Measurements from ENCODE around the gene ARHGAP45. TPM values are rescaled to one million over a fixed set of nuclear protein-coding genes. Genes with fewer than 3 reads are reported as not detected.
A peak's percentile ranks its signal among the peaks of the same experiment; 100 is the strongest.

ARHGAP45 gene
- polyA plus RNA-seq, 2 donors, result 8.9 to 17.7 TPM

- Histone ChIP-seq H3K9me3 (ENCODE audit: control insufficient read depth in 2 of 2, insufficient read depth in 1 of 2, low read depth in 1 of 2, low read length in 1 of 2) (no peaks in the 10 kb centered on the region), H3K36me3 (ENCODE audit: control insufficient read depth in 2 of 2, insufficient read depth in 2 of 2, low read length in 1 of 2) (peaks cover 10 to 51% of the 10 kb centered on the region in 2 donors), H3K4me3 (ENCODE audit: low read depth in 1 of 2, low read length in 2 of 2) (no peak overlapping the region), H3K4me1 (ENCODE audit: control insufficient read depth in 2 of 2, insufficient read depth in 2 of 2, low read length in 1 of 2) (peaks cover 8 to 30% of the 10 kb centered on the region in 2 donors), H3K27me3 (ENCODE audit: control insufficient read depth in 1 of 2, insufficient read depth in 2 of 2, low read length in 2 of 2) (no peaks in the 10 kb centered on the region), H3K27ac (ENCODE audit: low read depth in 2 of 2, low read length in 1 of 2) (peak overlapping the region; percentile 42 to 63)
- 76 to 85% methylated on average over 25 of the region's 25 CpGs for WGBS, 2 donors
Measured at GRCh38 chr19:1107661-1108261, 40.8 kb downstream of the ARHGAP45 start.

GRCh38 chr19:1108291-1109031, 41.5 kb downstream of the ARHGAP45 start:
- 86 to 92% methylated on average over 65 to 89 of the region's 89 CpGs for WGBS, 2 donors
- H3K4me3 ChIP-seq (ENCODE audit: low read depth in 1 of 2, low read length in 2 of 2), result no peak overlapping the region

GRCh38 chr19:1109032-1109551, 42.1 kb downstream of the ARHGAP45 start:
- Histone ChIP-seq H3K27me3 (ENCODE audit: control insufficient read depth in 1 of 2, insufficient read depth in 2 of 2, low read length in 2 of 2) (no peaks in the 10 kb centered on the region), H3K4me3 (ENCODE audit: low read depth in 1 of 2, low read length in 2 of 2) (no peak overlapping the region), H3K9me3 (ENCODE audit: control insufficient read depth in 2 of 2, insufficient read depth in 1 of 2, low read depth in 1 of 2, low read length in 1 of 2) (no peaks in the 10 kb centered on the region), H3K27ac (ENCODE audit: low read depth in 2 of 2, low read length in 1 of 2) (no peak overlapping the region), H3K36me3 (ENCODE audit: control insufficient read depth in 2 of 2, insufficient read depth in 2 of 2, low read length in 1 of 2) (peaks cover 10 to 62% of the 10 kb centered on the region in 2 donors), H3K4me1 (ENCODE audit: control insufficient read depth in 2 of 2, insufficient read depth in 2 of 2, low read length in 1 of 2) (peaks cover 11 to 43% of the 10 kb centered on the region in 2 donors)
- 65 to 79% methylated on average over 44 to 48 of the region's 48 CpGs for WGBS, 2 donors

More at GRCh38 chr19:1108291-1109031, 41.5 kb downstream of the ARHGAP45 start:
- H3K27ac ChIP-seq (ENCODE audit: low read depth in 2 of 2, low read length in 1 of 2), result no peak overlapping the region
- H3K4me1 ChIP-seq (ENCODE audit: control insufficient read depth in 2 of 2, insufficient read depth in 2 of 2, low read length in 1 of 2), result peaks cover 11 to 36% of the 10 kb centered on the region in 2 donors
- peaks cover 10 to 56% of the 10 kb centered on the region in 2 donors for H3K36me3 ChIP-seq (ENCODE audit: control insufficient read depth in 2 of 2, insufficient read depth in 2 of 2, low read length in 1 of 2)
- H3K27me3 ChIP-seq (ENCODE audit: control insufficient read depth in 1 of 2, insufficient read depth in 2 of 2, low read length in 2 of 2), result no peaks in the 10 kb centered on the region
- H3K9me3 ChIP-seq (ENCODE audit: control insufficient read depth in 2 of 2, insufficient read depth in 1 of 2, low read depth in 1 of 2, low read length in 1 of 2), result no peaks in the 10 kb centered on the region

- H3K36me3 ChIP-seq (ENCODE audit: control insufficient read depth in 2 of 2, insufficient read depth in 2 of 2, low read length in 1 of 2), result peaks cover 10 to 66% of the 10 kb centered on the region in 2 donors
- H3K4me1 ChIP-seq (ENCODE audit: control insufficient read depth in 2 of 2, insufficient read depth in 2 of 2, low read length in 1 of 2), result peaks cover 10 to 44% of the 10 kb centered on the region in 2 donors
- H3K27ac ChIP-seq (ENCODE audit: low read depth in 2 of 2, low read length in 1 of 2), result no peak overlapping the region
Measured at GRCh38 chr19:1109697-1110671, 43.0 kb downstream of the ARHGAP45 start.

GRCh38 chr19:1110809-1111640, 44.1 kb downstream of the ARHGAP45 start:
- no peak overlapping the region for H3K4me3 ChIP-seq (ENCODE audit: low read depth in 1 of 2, low read length in 2 of 2)
- 67 to 69% methylated on average over 16 to 18 of the region's 18 CpGs for WGBS, 2 donors
- H3K9me3 ChIP-seq (ENCODE audit: control insufficient read depth in 2 of 2, insufficient read depth in 1 of 2, low read depth in 1 of 2, low read length in 1 of 2), result no peaks in the 10 kb centered on the region
- peak overlapping the region in 1 of 2 donors; percentile 81 for H3K27ac ChIP-seq (ENCODE audit: low read depth in 2 of 2, low read length in 1 of 2)
- H3K27me3 ChIP-seq (ENCODE audit: control insufficient read depth in 1 of 2, insufficient read depth in 2 of 2, low read length in 2 of 2), result no peaks in the 10 kb centered on the region
- H3K36me3 ChIP-seq (ENCODE audit: control insufficient read depth in 2 of 2, insufficient read depth in 2 of 2, low read length in 1 of 2), result peaks cover 13 to 71% of the 10 kb centered on the region in 2 donors
- H3K4me1 ChIP-seq (ENCODE audit: control insufficient read depth in 2 of 2, insufficient read depth in 2 of 2, low read length in 1 of 2), result peaks cover 6 to 38% of the 10 kb centered on the region in 2 donors

More at GRCh38 chr19:1109697-1110671, 43.0 kb downstream of the ARHGAP45 start:
- H3K27me3 ChIP-seq (ENCODE audit: control insufficient read depth in 1 of 2, insufficient read depth in 2 of 2, low read length in 2 of 2), result no peaks in the 10 kb centered on the region
- 89% methylated on average over 54 of the region's 54 CpGs for WGBS, 2 donors
- no peaks in the 10 kb centered on the region for H3K9me3 ChIP-seq (ENCODE audit: control insufficient read depth in 2 of 2, insufficient read depth in 1 of 2, low read depth in 1 of 2, low read length in 1 of 2)
- no peak overlapping the region for H3K4me3 ChIP-seq (ENCODE audit: low read depth in 1 of 2, low read length in 2 of 2)

GRCh38 chr19:1111641-1112267, 44.8 kb downstream of the ARHGAP45 start:
- peaks cover 14 to 70% of the 10 kb centered on the region in 2 donors for H3K36me3 ChIP-seq (ENCODE audit: control insufficient read depth in 2 of 2, insufficient read depth in 2 of 2, low read length in 1 of 2)

GRCh38 chr19:1112268-1113029, 45.5 kb downstream of the ARHGAP45 start:
- Histone ChIP-seq H3K27me3 (ENCODE audit: control insufficient read depth in 1 of 2, insufficient read depth in 2 of 2, low read length in 2 of 2) (no peaks in the 10 kb centered on the region), H3K4me1 (ENCODE audit: control insufficient read depth in 2 of 2, insufficient read depth in 2 of 2, low read length in 1 of 2) (peaks cover 6 to 37% of the 10 kb centered on the region in 2 donors), H3K36me3 (ENCODE audit: control insufficient read depth in 2 of 2, insufficient read depth in 2 of 2, low read length in 1 of 2) (peaks cover 13 to 70% of the 10 kb centered on the region in 2 donors), H3K4me3 (ENCODE audit: low read depth in 1 of 2, low read length in 2 of 2) (no peak overlapping the region), H3K9me3 (ENCODE audit: control insufficient read depth in 2 of 2, insufficient read depth in 1 of 2, low read depth in 1 of 2, low read length in 1 of 2) (no peaks in the 10 kb centered on the region), H3K27ac (ENCODE audit: low read depth in 2 of 2, low read length in 1 of 2) (peak overlapping the region; percentile 67 to 81)
- WGBS, 2 donors, result 57 to 64% methylated on average over 58 to 71 of the region's 71 CpGs

More at GRCh38 chr19:1111641-1112267, 44.8 kb downstream of the ARHGAP45 start:
- H3K27me3 ChIP-seq (ENCODE audit: control insufficient read depth in 1 of 2, insufficient read depth in 2 of 2, low read length in 2 of 2), result no peaks in the 10 kb centered on the region
- 45 to 57% methylated on average over 17 to 18 of the region's 18 CpGs for WGBS, 2 donors
- H3K4me3 ChIP-seq (ENCODE audit: low read depth in 1 of 2, low read length in 2 of 2), result no peak overlapping the region
- peaks cover 6 to 32% of the 10 kb centered on the region in 2 donors for H3K4me1 ChIP-seq (ENCODE audit: control insufficient read depth in 2 of 2, insufficient read depth in 2 of 2, low read length in 1 of 2)
- peak overlapping the region; percentile 67 to 81 for H3K27ac ChIP-seq (ENCODE audit: low read depth in 2 of 2, low read length in 1 of 2)
- no peaks in the 10 kb centered on the region for H3K9me3 ChIP-seq (ENCODE audit: control insufficient read depth in 2 of 2, insufficient read depth in 1 of 2, low read depth in 1 of 2, low read length in 1 of 2)

All from esophagus (tissue), 2 donors.